Right lobe of liver (tissue), 4 donors: ENCODE measurements around the gene EXT2.

Experiments
- CTCF ChIP-seq, 4 donors: fragments of 200-600 bp in 3 of 4; fragments of 450-650 bp in 1 of 4; IDR thresholded peaks; one replicate each; pipeline versions ENCODE4 v1.5.1 to v1.8.0; 2016 to 2022; ENCODE audit warnings: antibody characterized with exemption in 4 of 4, mild to moderate bottlenecking in 2 of 4
- POLR2A ChIP-seq: fragments of 450-650 bp; IDR thresholded peaks from one replicate; pipeline ENCODE4 v1.6.1; 2017; ENCODE audit warnings: antibody characterized with exemption, mild to moderate bottlenecking
- donor health status: DM: no; HTN: no; CAD: no.
- donor health status: DM: no; HTN: no; CAD: no.
- donor health status: DM: no; HTN: yes; CAD: no.

- TF ChIP-seq POLR2A, result no peak
- no peak for TF ChIP-seq CTCF (IDR thresholded peaks at IDR 0.05)
Measured at GRCh38 chr11:44112091-44112821, 16.8 kb downstream of the EXT2 start.
